ENCODE results near the gene PRRX2.

GRCh38 chr9:129649726-129650679, 15.4 kb upstream of the PRRX2 start:
- no peak for TF ChIP-seq CTCF (IDR thresholded peaks at IDR 0.05; ENCODE audit: low read depth, low read length)
- no peak for TF ChIP-seq EZH2phosphoT487 (IDR thresholded peaks at IDR 0.05; ENCODE audit: low read depth)
